HEK293 (cell line): ENCODE data around the gene TPRA1.

Experiments used
- CTCF ChIA-PET: fragments of 350-600 bp; formaldehyde crosslinking; extraction: SDS; loops from one replicate; lab custom pipeline; 2021; ENCODE audit warnings: antibody characterized with exemption; lab: Yijun Ruan, JAX
- POLR2A ChIA-PET: fragments of 300-600 bp; formaldehyde crosslinking; extraction: SDS; loops from one replicate; lab custom pipeline; 2020; ENCODE audit warnings: antibody characterized with exemption, inconsistent platforms; lab: Yijun Ruan, JAX
- H3K27ac ChIP-seq: fragments of 200-500 bp; sonication (Bioruptor generic); 2 replicates; pipeline ENCODE4 v1.5.1; 2014; ENCODE audit warnings: low read depth, low read length, control low read depth, inconsistent platforms; ENCODE audit errors: extremely low read depth
- H3K36me3 ChIP-seq, 2 experiments: fragments of 200-500 bp in 1 of 2; sonication (Bioruptor generic) in 1 of 2; 1 replicate in 1 of 2; 2 replicates in 1 of 2; pipeline ENCODE4 v1.5.1; 2014 to 2017; ENCODE audit warnings: inconsistent platforms in 2 of 2, low read length in 2 of 2; ENCODE audit not compliant: control insufficient read depth in 2 of 2, insufficient read depth in 1 of 2
- H3K4me1 ChIP-seq: fragments of 200-500 bp; sonication (Bioruptor generic); 2 replicates; pipeline ENCODE4 v1.5.1; 2014; ENCODE audit warnings: mild to moderate bottlenecking, low read length, inconsistent platforms; ENCODE audit not compliant: control insufficient read depth, insufficient read depth
- H3K4me3 ChIP-seq: 2 replicates; pipeline ENCODE4 v1.5.1; 2011; ENCODE audit warnings: low read depth, mild to moderate bottlenecking, control low read depth, low read length, moderate library complexity
- H3K9me3 ChIP-seq: fragments of 200-500 bp; sonication (Bioruptor generic); 2 replicates; pipeline ENCODE4 v1.5.1; 2014; ENCODE audit warnings: low read depth, low read length, inconsistent platforms; ENCODE audit not compliant: control insufficient read depth, insufficient read depth
- BCL11A ChIP-seq: fragments of 450-650 bp; formaldehyde crosslinking; IDR thresholded peaks from 2 replicates; pipeline ENCODE4 v1.5.1; 2016; ENCODE audit warnings: low read depth, missing biosample characterization, missing genetic modification characterization
- BCL6B ChIP-seq: fragments of 450-650 bp; formaldehyde crosslinking; IDR thresholded peaks from 2 replicates; pipeline ENCODE4 v1.5.1; 2017; ENCODE audit warnings: missing biosample characterization, missing genetic modification characterization
- PRDM10 ChIP-seq: fragments of 450-650 bp; formaldehyde crosslinking; IDR thresholded peaks from 2 replicates; pipeline ENCODE4 v1.5.1; 2016; ENCODE audit warnings: missing biosample characterization, missing genetic modification characterization
- PRDM2 ChIP-seq: fragments of 450-650 bp; formaldehyde crosslinking; IDR thresholded peaks from 2 replicates; pipeline ENCODE4 v1.5.1; 2016; ENCODE audit warnings: missing biosample characterization, missing genetic modification characterization, borderline replicate concordance
- ZNF132 ChIP-seq: fragments of 450-650 bp; formaldehyde crosslinking; IDR thresholded peaks from 2 replicates; pipeline ENCODE4 v1.5.1; 2017; ENCODE audit warnings: missing biosample characterization, missing genetic modification characterization, borderline replicate concordance
- ZNF362 ChIP-seq: fragments of 450-650 bp; formaldehyde crosslinking; IDR thresholded peaks from 2 replicates; pipeline ENCODE4 v1.5.1; 2016; ENCODE audit warnings: missing biosample characterization, missing genetic modification characterization
- ZNF510 ChIP-seq: fragments of 450-650 bp; formaldehyde crosslinking; IDR thresholded peaks from 2 replicates; pipeline ENCODE4 v1.5.1; 2018; ENCODE audit warnings: mild to moderate bottlenecking, missing genetic modification characterization, missing biosample characterization; ENCODE audit not compliant: insufficient replicate concordance
- ZNF513 ChIP-seq: fragments of 450-650 bp; IDR thresholded peaks from 2 replicates; pipeline ENCODE4 v1.5.1; 2018; ENCODE audit warnings: missing biosample characterization, missing genetic modification characterization
- ZNF629 ChIP-seq: fragments of 450-650 bp; formaldehyde crosslinking; IDR thresholded peaks from 2 replicates; pipeline ENCODE4 v1.5.1; 2017; ENCODE audit warnings: missing biosample characterization, missing genetic modification characterization
- ZSCAN18 ChIP-seq: fragments of 450-650 bp; formaldehyde crosslinking; IDR thresholded peaks from 2 replicates; pipeline ENCODE4 v1.5.1; 2016; ENCODE audit warnings: missing biosample characterization, missing genetic modification characterization

Gene TPRA1

GRCh38 chr3:127543441-127543840 is 47.1 kb downstream of the TPRA1 start:
- TF ChIP-seq ZNF362 (tag by site-specific recombination) (no peak), ZNF513 (tag by site-specific recombination) (no peak), BCL11A (tag by site-specific recombination) (no peak), PRDM10 (tag by site-specific recombination) (no peak), ZNF629 (tag by site-specific recombination) (no peak), BCL6B (tag by site-specific recombination) (no peak), ZSCAN18 (tag by site-specific recombination) (no peak), ZNF132 (no peak), PRDM2 (tag by site-specific recombination) (no peak), ZNF510 (tag by site-specific recombination) (no peak)

More at GRCh38 chr3:127543441-127543840, 47.1 kb downstream of the TPRA1 start:
- ChIA-PET POLR2A (no interaction called here), CTCF (interaction anchor here (0.6 to 1.3 kb wide), 7 partner anchors 9 to 1410 kb away, joined by 3 to 7 read pairs (median 3); no protein-coding TSS in a partner anchor)
- Histone ChIP-seq H3K27ac (no peak overlapping the region), H3K4me1 (no peaks in the 10 kb centered on the region), H3K9me3 (no peaks in the 10 kb centered on the region), H3K36me3 (no peaks in the 10 kb centered on the region), H3K4me3 (no peak overlapping the region)
